Karpas-422 (cell line): Measurements from ENCODE around the gene CPXM1. TPM values are rescaled to one million over a fixed set of nuclear protein-coding genes. Genes with fewer than 3 reads are reported as not detected.
A peak's percentile ranks its signal among the peaks of the same experiment; 100 is the strongest.

ENCODE experiments used
- DNase-seq: peaks from one replicate; pipeline ENCODE4 v3.0.0-alpha.2; 2015
- H2AFZ ChIP-seq: fragments of 200-600 bp; sonication (generic); 2 replicates; pipeline ENCODE4 v1.6.1; 2014; ENCODE audit warnings: antibody characterized with exemption, low read length, mixed read lengths
- H3K27ac ChIP-seq: fragments of 200-600 bp; sonication (generic); 2 replicates; pipeline ENCODE4 v1.5.1; 2014; ENCODE audit warnings: mild to moderate bottlenecking, low read length, moderate library complexity
- H3K27me3 ChIP-seq: fragments of 200-600 bp; sonication (generic); 2 replicates; pipeline ENCODE4 v1.6.1; 2014; ENCODE audit warnings: low read length, mixed read lengths
- H3K36me3 ChIP-seq: fragments of 200-600 bp; sonication (generic); 2 replicates; pipeline ENCODE4 v1.6.1; 2014; ENCODE audit warnings: low read length, mixed read lengths; ENCODE audit not compliant: insufficient read depth
- H3K4me1 ChIP-seq: fragments of 200-600 bp; sonication (generic); 2 replicates; pipeline ENCODE4 v1.6.1; 2014; ENCODE audit warnings: mild to moderate bottlenecking, low read length, mixed read lengths
- H3K4me2 ChIP-seq: fragments of 200-600 bp; sonication (generic); 2 replicates; pipeline ENCODE4 v1.6.1; 2014; ENCODE audit warnings: low read length, low read depth, mild to moderate bottlenecking; ENCODE audit not compliant: poor library complexity, severe bottlenecking
- H3K4me3 ChIP-seq: fragments of 200-600 bp; sonication (generic); 2 replicates; pipeline ENCODE4 v1.5.1; 2014; ENCODE audit warnings: mild to moderate bottlenecking, antibody characterized with exemption, low read length, mixed read lengths
- H3K79me2 ChIP-seq: fragments of 200-600 bp; sonication (generic); 2 replicates; pipeline ENCODE4 v1.6.1; 2014; ENCODE audit warnings: mild to moderate bottlenecking, low read length, mixed read lengths
- H3K9ac ChIP-seq: fragments of 200-600 bp; sonication (generic); 2 replicates; pipeline ENCODE4 v1.6.0; 2014; ENCODE audit warnings: low read length
- H3K9me2 ChIP-seq: fragments of 200-600 bp; sonication (generic), shearing (Covaris generic); replicated peaks from 2 replicates; pipeline ENCODE4 v1.6.0; 2014; ENCODE audit warnings: mild to moderate bottlenecking, low read length, moderate library complexity; ENCODE audit not compliant: insufficient read depth
- H3K9me3 ChIP-seq: fragments of 300-700, 200-600 bp; sonication (generic); 2 replicates; pipeline ENCODE4 v1.6.1; 2014; ENCODE audit warnings: low read length, mixed read lengths
- H4K20me1 ChIP-seq: fragments of 200-600 bp; sonication (generic); 2 replicates; pipeline ENCODE4 v1.6.1; 2014; ENCODE audit warnings: mild to moderate bottlenecking, antibody characterized with exemption, low read length, low read depth; ENCODE audit not compliant: insufficient read depth
- total RNA-seq: library from RNA; depleted of rRNA; stranded (reverse); fragments of >200 nt; shearing (Covaris generic); gene quantifications from 2 replicates; pipeline ENCODE4 v1.2.3, GENCODE V29; 2014; ENCODE audit warnings: low replicate concordance; rRNA removed

CPXM1 gene
- total RNA-seq: not detected in 2 replicates

GRCh38 chr20:2800521-2801285 lies at the start of gene CPXM1:
TSS of gene CPXM1 (minus strand) at chr20:2800627. CDS start at chr20:2800572, 55 bp downstream.
- no peak within 1 kb of the TSS for H2AFZ ChIP-seq

GRCh38 chr20:2849529-2849928 lies 49.1 kb upstream of the CPXM1 start:
- peaks cover 31% of the 10 kb centered on the region for H3K79me2 ChIP-seq
- no peaks in the 10 kb centered on the region for H3K27me3 ChIP-seq
- H2AFZ ChIP-seq: no peak overlapping the region
- H3K9me2 ChIP-seq: no peaks in the 10 kb centered on the region
- no peaks in the 10 kb centered on the region for H3K36me3 ChIP-seq
- H3K4me3 ChIP-seq: no peak overlapping the region
- no peaks in the 10 kb centered on the region for H4K20me1 ChIP-seq
- H3K4me1 ChIP-seq: peaks cover 10% of the 10 kb centered on the region
- H3K9me3 ChIP-seq: no peaks in the 10 kb centered on the region
- no peak for DNase-seq
- H3K27ac ChIP-seq: no peak overlapping the region
- no peak overlapping the region for H3K4me2 ChIP-seq
- no peak overlapping the region for H3K9ac ChIP-seq

More at GRCh38 chr20:2800521-2801285, at the start of gene CPXM1:
- no peaks in the 10 kb centered on the region for H3K36me3 ChIP-seq
- no peaks in the 10 kb centered on the region for H3K79me2 ChIP-seq
- no peak within 1 kb of the TSS for H3K4me2 ChIP-seq
- no peak within 1 kb of the TSS for H3K4me3 ChIP-seq
- no peaks in the 10 kb centered on the region for H4K20me1 ChIP-seq
- no peak within 1 kb of the TSS for H3K9ac ChIP-seq
- no peaks in the 10 kb centered on the region for H3K4me1 ChIP-seq
- no peak within 1 kb of the TSS for H3K27ac ChIP-seq
- no peaks in the 10 kb centered on the region for H3K9me2 ChIP-seq
- no peaks in the 10 kb centered on the region for H3K9me3 ChIP-seq
- no peaks in the 10 kb centered on the region for H3K27me3 ChIP-seq
- DNase-seq: no peak

GRCh38 chr20:2847802-2848201 lies 47.4 kb upstream of the CPXM1 start:
- H3K27me3 ChIP-seq: no peaks in the 10 kb centered on the region
- no peak overlapping the region for H3K4me3 ChIP-seq
- no peak for DNase-seq
- no peaks in the 10 kb centered on the region for H3K9me2 ChIP-seq
- peaks cover 43% of the 10 kb centered on the region for H3K79me2 ChIP-seq
- peaks cover 10% of the 10 kb centered on the region for H3K4me1 ChIP-seq
- no peak overlapping the region for H3K4me2 ChIP-seq
- no peak overlapping the region for H2AFZ ChIP-seq
- H3K9me3 ChIP-seq: no peaks in the 10 kb centered on the region
- H3K27ac ChIP-seq: no peak overlapping the region
- no peaks in the 10 kb centered on the region for H3K36me3 ChIP-seq
- H3K9ac ChIP-seq: no peak overlapping the region
- no peaks in the 10 kb centered on the region for H4K20me1 ChIP-seq

- H3K79me2 ChIP-seq: peaks cover 46% of the 10 kb centered on the region
- no peaks in the 10 kb centered on the region for H3K9me3 ChIP-seq
- no peak overlapping the region for H3K4me3 ChIP-seq
- no peak overlapping the region for H3K4me2 ChIP-seq
- no peaks in the 10 kb centered on the region for H3K36me3 ChIP-seq
- no peak overlapping the region for H3K9ac ChIP-seq
- DNase-seq: no peak
- H3K9me2 ChIP-seq: no peaks in the 10 kb centered on the region
- peaks cover 14% of the 10 kb centered on the region for H3K4me1 ChIP-seq
- no peak overlapping the region for H2AFZ ChIP-seq
- no peak overlapping the region for H3K27ac ChIP-seq
- H4K20me1 ChIP-seq: no peaks in the 10 kb centered on the region
- no peaks in the 10 kb centered on the region for H3K27me3 ChIP-seq
Measured at GRCh38 chr20:2846698-2847097, 46.3 kb upstream of the CPXM1 start.

GRCh38 chr20:2845607-2846006 lies 45.2 kb upstream of the CPXM1 start:
- no peaks in the 10 kb centered on the region for H3K9me3 ChIP-seq
- no peak overlapping the region for H3K4me3 ChIP-seq
- H3K9ac ChIP-seq: no peak overlapping the region
- DNase-seq: no peak
- no peaks in the 10 kb centered on the region for H3K27me3 ChIP-seq
- H4K20me1 ChIP-seq: no peaks in the 10 kb centered on the region
- no peak overlapping the region for H3K27ac ChIP-seq
- peaks cover 18% of the 10 kb centered on the region for H3K4me1 ChIP-seq
- H2AFZ ChIP-seq: no peak overlapping the region
- no peak overlapping the region for H3K4me2 ChIP-seq
- no peaks in the 10 kb centered on the region for H3K9me2 ChIP-seq
- H3K36me3 ChIP-seq: no peaks in the 10 kb centered on the region
- H3K79me2 ChIP-seq: peaks cover 56% of the 10 kb centered on the region

- Histone ChIP-seq H3K4me3 (peak overlapping the region; percentile 95), H3K27ac (no peak overlapping the region; the same call in 1 of the 2 replicates), H3K27me3 (no peaks in the 10 kb centered on the region), H3K79me2 (peaks cover 38% of the 10 kb centered on the region), H4K20me1 (no peaks in the 10 kb centered on the region), H2AFZ (peak overlapping the region; percentile 67; the same call in 1 of the 2 replicates), H3K4me2 (peak overlapping the region; percentile 96), H3K4me1 (peaks cover 52% of the 10 kb centered on the region), H3K36me3 (no peaks in the 10 kb centered on the region), H3K9ac (peak overlapping the region; percentile 83), H3K9me2 (no peaks in the 10 kb centered on the region), H3K9me3 (no peaks in the 10 kb centered on the region)
- peak; percentile 64 for DNase-seq
Measured at GRCh38 chr20:2840967-2841531, 40.6 kb upstream of the CPXM1 start.

- no peak within 1 kb of the TSS; the same call in 1 of the 2 replicates for H3K27ac ChIP-seq
- peaks cover 48% of the 10 kb centered on the region for H3K4me1 ChIP-seq
- H3K4me3 ChIP-seq: peak within 1 kb of the TSS; percentile 95
- no peaks in the 10 kb centered on the region for H3K27me3 ChIP-seq
- H3K9me2 ChIP-seq: no peaks in the 10 kb centered on the region
- peak within 1 kb of the TSS; percentile 96 for H3K4me2 ChIP-seq
- H3K79me2 ChIP-seq: peaks cover 34% of the 10 kb centered on the region
- no peaks in the 10 kb centered on the region for H4K20me1 ChIP-seq
- H2AFZ ChIP-seq: peak within 1 kb of the TSS; percentile 100; the same call in 1 of the 2 replicates
- peak within 1 kb of the TSS; percentile 83 for H3K9ac ChIP-seq
- H3K9me3 ChIP-seq: no peaks in the 10 kb centered on the region
- H3K36me3 ChIP-seq: no peaks in the 10 kb centered on the region
- peak; percentile 94 for DNase-seq
Measured at GRCh38 chr20:2840138-2840966, 39.9 kb upstream of the CPXM1 start, which contains the start of the genes PCED1A and VPS16. TSS of gene PCED1A (minus strand) at chr20:2840655. CDS start at chr20:2839912, 743 bp downstream. TSS of gene VPS16 (plus strand) at chr20:2840745. CDS start at chr20:2840775, 30 bp downstream.
